Activated CD8-positive, alpha-beta memory T cell treated with anti-CD3 and anti-CD28 coated beads, Interleukin-2, amount 50 U/mL, for 24 hours (primary cell): ENCODE measurements around the gene KRT33B.
"Not testable (repeated sequence)": the region's sequence is repeated elsewhere in the genome, so short reads cannot be mapped to it uniquely, and the experiment has no call there.

Source experiments
- DNase-seq: peaks from one replicate; pipeline ENCODE4 v3.0.0-alpha.2; 2020; ENCODE audit errors: extremely low read depth

KRT33B gene

GRCh38 chr17:41347869-41348760 lies 21.5 kb downstream of the KRT33B start:
- DNase-seq, result no peak

- DNase-seq, result not testable (repeated sequence)
These were observed 23.2 kb downstream of the KRT33B start for GRCh38 chr17:41346421-41346820.

- no peak for DNase-seq
These were observed 23.6 kb downstream of the KRT33B start for GRCh38 chr17:41345992-41346391.

- no peak for DNase-seq
These were observed 26.6 kb downstream of the KRT33B start for GRCh38 chr17:41343029-41343428.

- DNase-seq, result no peak
These were observed 28.4 kb downstream of the KRT33B start for GRCh38 chr17:41340934-41341861.

GRCh38 chr17:41340494-41340893 lies 29.1 kb downstream of the KRT33B start:
- no peak for DNase-seq

DNA sequence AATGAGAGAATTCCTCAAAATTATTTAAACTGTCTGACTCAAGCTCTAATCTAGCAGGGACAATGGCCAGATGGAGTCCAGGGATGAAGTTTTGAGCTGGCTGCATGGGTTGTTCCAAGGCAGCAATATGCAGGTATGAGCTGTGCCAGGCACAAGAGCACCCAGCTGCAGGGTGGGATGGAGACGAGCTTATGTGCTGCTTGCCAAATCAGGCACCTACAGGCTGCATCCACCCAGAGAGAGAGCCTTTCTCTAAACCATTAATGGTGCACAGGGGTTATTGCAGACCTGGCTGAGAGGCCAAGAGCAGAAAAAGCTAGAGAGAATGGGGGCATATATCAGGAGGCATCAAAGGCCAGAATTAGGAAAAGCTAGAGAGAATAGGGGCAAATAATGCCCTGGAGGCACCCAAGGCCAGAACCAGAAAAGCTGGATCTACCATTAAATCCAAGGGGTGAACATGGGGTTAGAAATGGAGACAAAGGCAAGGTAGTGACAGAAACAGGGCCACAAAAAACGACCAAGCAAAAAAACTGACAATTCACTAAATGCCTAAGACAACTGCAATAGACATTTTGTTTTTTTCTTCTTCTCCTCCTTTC lies 29.9 kb downstream of the KRT33B start:
- no peak for DNase-seq

GRCh38 chr17:41338961-41339485 lies 30.6 kb downstream of the KRT33B start:
- no peak for DNase-seq

- DNase-seq, result no peak
These were observed 33.9 kb downstream of the KRT33B start for GRCh38 chr17:41335747-41336146.

GRCh38 chr17:41334385-41335305 lies 35.0 kb downstream of the KRT33B start:
- no peak for DNase-seq

DNA sequence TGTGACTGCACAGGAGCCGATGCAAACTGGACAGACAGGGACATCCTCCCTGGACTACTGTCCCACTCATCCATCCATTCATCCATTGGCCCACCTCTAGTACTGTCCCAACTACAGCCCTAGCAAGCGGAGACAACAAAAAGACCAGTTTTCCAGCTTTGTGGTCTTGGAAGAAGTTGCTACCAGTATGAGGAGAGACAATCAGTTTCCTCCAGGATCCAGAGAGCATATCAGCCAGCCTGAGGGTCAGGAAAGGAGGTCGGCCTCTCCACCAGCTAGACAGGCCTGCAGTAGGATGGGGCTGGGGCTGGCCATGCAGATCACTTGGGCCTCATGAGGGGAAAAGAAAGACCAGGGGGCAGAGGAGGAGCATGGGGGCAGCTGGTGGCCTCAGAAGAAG lies 35.8 kb downstream of the KRT33B start:
- DNase-seq, result no peak

- no peak for DNase-seq
These were observed 36.5 kb downstream of the KRT33B start for GRCh38 chr17:41333098-41333497.

DNA sequence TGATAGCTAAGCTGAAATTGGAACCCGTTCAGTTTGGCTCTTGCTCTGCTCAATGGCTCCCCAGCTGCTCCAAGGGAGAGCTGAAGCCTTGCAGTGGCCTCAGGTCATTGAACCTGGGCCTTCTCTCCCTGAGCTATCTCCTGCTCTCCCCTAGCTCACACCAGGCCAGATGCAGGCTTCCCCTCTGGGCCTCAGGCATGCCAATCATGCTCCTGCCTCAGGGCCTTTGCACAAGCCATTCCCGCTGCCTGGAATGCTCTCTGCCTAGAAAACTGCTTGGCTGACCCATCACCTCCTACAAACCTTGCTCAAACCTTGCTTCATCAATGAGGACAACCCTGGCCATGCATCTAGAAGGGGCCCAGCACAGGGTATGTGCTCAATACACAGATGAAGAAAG lies 37.4 kb downstream of the KRT33B start:
- DNase-seq, result no peak

GRCh38 chr17:41331606-41332005 lies 38.0 kb downstream of the KRT33B start:
- no peak for DNase-seq

DNA sequence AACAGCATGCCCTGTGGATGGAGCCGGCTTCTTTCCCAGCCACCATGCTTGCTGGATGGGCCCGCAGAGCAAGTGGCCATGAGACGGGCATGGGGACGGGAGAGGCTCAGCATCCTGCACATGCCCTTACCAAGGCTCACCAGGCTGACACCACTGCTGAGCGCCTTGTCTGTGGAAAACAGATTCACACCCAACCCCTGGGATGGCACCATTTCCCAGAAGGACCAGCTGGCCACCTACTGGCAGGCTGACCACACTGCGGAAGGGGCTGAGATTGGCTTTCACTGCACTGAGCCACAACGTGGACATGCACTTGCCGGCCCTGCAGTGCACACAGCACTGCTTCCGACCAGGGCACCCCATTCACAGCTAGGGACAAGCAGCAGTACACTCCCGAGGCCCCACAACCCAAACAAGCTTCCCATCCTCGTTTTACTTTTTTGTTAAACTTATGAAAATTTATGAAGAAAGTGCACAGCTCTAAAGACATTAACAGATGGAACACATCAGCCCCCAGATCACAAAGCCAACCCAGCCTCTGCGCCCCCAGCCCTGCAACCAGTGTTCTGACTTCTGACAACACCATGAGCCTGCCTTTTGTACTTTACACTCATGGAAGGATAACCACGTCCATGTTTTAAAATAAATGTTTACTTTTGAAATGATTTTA lies 40.2 kb downstream of the KRT33B start:
- no peak for DNase-seq

DNA sequence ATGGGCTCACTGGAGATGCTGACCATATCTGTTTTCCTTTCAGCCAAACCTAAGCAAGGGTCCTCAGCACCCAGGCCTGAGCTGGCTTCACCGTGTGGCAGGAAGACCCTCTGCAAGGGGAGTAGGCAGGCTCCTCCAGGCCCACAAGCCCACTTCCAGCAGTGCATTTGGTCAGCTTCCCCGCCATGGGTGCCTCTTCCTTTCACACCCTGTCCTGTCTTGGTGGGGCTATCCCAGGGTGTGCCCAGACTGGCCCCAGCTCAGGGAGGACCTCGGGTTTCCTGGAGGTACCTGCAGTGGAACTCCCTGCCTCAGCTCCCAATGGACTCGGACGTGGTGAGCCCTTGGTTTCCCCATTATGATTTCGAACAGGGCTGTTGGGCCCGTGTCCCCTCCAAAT lies 41.4 kb downstream of the KRT33B start:
- no peak for DNase-seq

DNA sequence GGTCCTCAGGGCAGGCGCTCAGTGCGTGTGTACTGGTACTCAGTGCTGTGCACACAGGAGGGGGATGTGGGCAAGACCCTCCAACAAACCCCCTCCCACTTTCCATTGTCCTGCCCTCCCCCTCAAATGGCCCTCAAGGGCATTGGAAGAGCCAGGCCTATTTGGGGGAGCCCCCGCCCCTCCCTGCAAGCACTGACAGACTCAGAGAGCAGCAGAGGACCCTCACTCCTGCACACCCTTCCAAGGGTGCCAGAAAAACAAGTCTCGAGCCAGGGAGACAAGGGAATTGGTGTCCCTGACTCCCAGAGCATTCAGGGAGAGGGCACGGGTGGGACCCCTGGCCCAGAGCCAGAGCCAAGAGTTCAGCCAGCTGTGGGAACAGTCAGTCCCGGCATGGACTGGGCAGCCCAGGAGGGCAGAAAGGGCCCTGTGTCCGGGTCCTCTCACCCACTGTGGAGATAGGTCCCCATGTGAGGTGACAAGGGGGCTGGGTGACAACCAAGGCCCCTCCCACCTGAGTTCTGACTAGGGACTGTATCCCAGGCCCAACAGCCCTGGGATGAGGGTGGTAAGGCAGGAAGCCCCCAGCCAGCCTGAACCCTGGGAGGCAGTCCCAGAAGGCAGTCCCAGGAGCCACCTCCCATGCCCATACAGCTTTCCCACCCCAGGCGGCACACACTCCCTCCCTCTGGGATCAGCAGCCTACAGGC lies 42.0 kb downstream of the KRT33B start:
- no peak for DNase-seq

GRCh38 chr17:41326173-41327145 lies 43.2 kb downstream of the KRT33B start:
- no peak for DNase-seq
